Activated CD8-positive, alpha-beta memory T cell treated with anti-CD3 and anti-CD28 coated beads for 36 hours (primary cell): Measurements from ENCODE around the gene VAV2. TPM values are rescaled to one million over a fixed set of nuclear protein-coding genes. Genes with fewer than 3 reads are reported as not detected.

ENCODE experiments used
- CTCF ChIA-PET: fragments of 350-600 bp; sonication (Branson Sonifier 250); formaldehyde crosslinking; loops from one replicate; lab custom pipeline; 2021; ENCODE audit warnings: antibody characterized with exemption; lab: Charles Lee
- POLR2A ChIA-PET: fragments of 350-600 bp; sonication (Branson Sonifier 250); formaldehyde crosslinking; loops from one replicate; lab custom pipeline; 2021; ENCODE audit warnings: antibody characterized with exemption; lab: Charles Lee
- total RNA-seq, 2 experiments: library from RNA; stranded (reverse); gene quantifications; one replicate each; pipeline ENCODE4 v1.2.3, GENCODE V29; 2021

VAV2 gene
- total RNA-seq, 2 experiments from 2014 or later, result 6.2 to 6.7 TPM

- ChIA-PET CTCF (no interaction called here), POLR2A (no interaction called here)
These were observed 185.1 kb downstream of the VAV2 start for GRCh38 chr9:133807037-133807436.

- POLR2A ChIA-PET, result no interaction called here
- CTCF ChIA-PET, result no interaction called here
These were observed 185.5 kb downstream of the VAV2 start for GRCh38 chr9:133806623-133807010.

- CTCF ChIA-PET, result no interaction called here
- POLR2A ChIA-PET, result no interaction called here
These were observed 186.1 kb downstream of the VAV2 start for GRCh38 chr9:133805876-133806622.

GRCh38 chr9:133804199-133804598 is 187.9 kb downstream of the VAV2 start:
- ChIA-PET POLR2A (no interaction called here), CTCF (no interaction called here)

- ChIA-PET CTCF (no interaction called here), POLR2A (no interaction called here)
These were observed 188.4 kb downstream of the VAV2 start for GRCh38 chr9:133803745-133804144.

GRCh38 chr9:133803028-133803585 is 189.0 kb downstream of the VAV2 start:
- ChIA-PET CTCF (no interaction called here), POLR2A (interaction anchor here (0.5 kb wide), 1 partner anchor 230 kb away, joined by 4 read pairs; no protein-coding TSS in a partner anchor)

- CTCF ChIA-PET, result no interaction called here
- POLR2A ChIA-PET, result no interaction called here
These were observed 190.4 kb downstream of the VAV2 start for GRCh38 chr9:133801739-133802138.

- POLR2A ChIA-PET, result no interaction called here
- CTCF ChIA-PET, result interaction anchor here (9.1 kb wide), 1 partner anchor 194 kb away, joined by 62 read pairs; no protein-coding TSS in a partner anchor
These were observed 191.9 kb downstream of the VAV2 start for GRCh38 chr9:133800266-133800665.

GRCh38 chr9:133799716-133800115 is 192.4 kb downstream of the VAV2 start:
- CTCF ChIA-PET, result interaction anchor here (9.1 kb wide), 1 partner anchor 194 kb away, joined by 62 read pairs; no protein-coding TSS in a partner anchor
- POLR2A ChIA-PET, result no interaction called here

GRCh38 chr9:133799106-133799505 is 193.0 kb downstream of the VAV2 start:
- POLR2A ChIA-PET, result no interaction called here
- CTCF ChIA-PET, result interaction anchor here (9.1 kb wide), 1 partner anchor 195 kb away, joined by 62 read pairs; no protein-coding TSS in a partner anchor

GRCh38 chr9:133798160-133798559 is 194.0 kb downstream of the VAV2 start:
- ChIA-PET POLR2A (no interaction called here), CTCF (interaction anchor here (9.1 kb wide), 1 partner anchor 196 kb away, joined by 62 read pairs; no protein-coding TSS in a partner anchor)

- ChIA-PET POLR2A (no interaction called here), CTCF (interaction anchor here (9.1 kb wide), 1 partner anchor 196 kb away, joined by 62 read pairs; no protein-coding TSS in a partner anchor)
These were observed 194.6 kb downstream of the VAV2 start for GRCh38 chr9:133797406-133798105.

GRCh38 chr9:133796562-133796961 is 195.6 kb downstream of the VAV2 start:
- ChIA-PET CTCF (interaction anchor here (1.1 to 9.1 kb wide), 2 partner anchors 197 to 209 kb away, joined by 3 to 62 read pairs; no protein-coding TSS in a partner anchor), POLR2A (no interaction called here)

- CTCF ChIA-PET, result interaction anchor here (9.1 kb wide), 1 partner anchor 199 kb away, joined by 62 read pairs; no protein-coding TSS in a partner anchor
- POLR2A ChIA-PET, result no interaction called here
These were observed 197.1 kb downstream of the VAV2 start for GRCh38 chr9:133795049-133795448.

GRCh38 chr9:133794016-133794760 is 197.9 kb downstream of the VAV2 start:
- POLR2A ChIA-PET, result no interaction called here

GRCh38 chr9:133793471-133793870 is 198.7 kb downstream of the VAV2 start:
- CTCF ChIA-PET, result interaction anchor here (1.4 to 9.1 kb wide), 2 partner anchors 13 to 200 kb away, joined by 3 to 62 read pairs; no protein-coding TSS in a partner anchor
- POLR2A ChIA-PET, result no interaction called here

More at GRCh38 chr9:133794016-133794760, 197.9 kb downstream of the VAV2 start:
- CTCF ChIA-PET, result interaction anchor here (9.1 kb wide), 1 partner anchor 200 kb away, joined by 62 read pairs; no protein-coding TSS in a partner anchor

GRCh38 chr9:133792721-133793470 is 199.2 kb downstream of the VAV2 start:
- ChIA-PET CTCF (interaction anchor here (1.4 to 9.1 kb wide), 3 partner anchors 12 to 204 kb away, joined by 3 to 62 read pairs (median 3); no protein-coding TSS in a partner anchor), POLR2A (no interaction called here)
